Stimulated activated naive CD4-positive, alpha-beta T cell treated with Interleukin-2 at 50 U/mL for 16 hours (primary cell): Measurements from ENCODE around the gene DDIAS.
"Not testable (repeated sequence)": the region's sequence is repeated elsewhere in the genome, so short reads cannot be mapped to it uniquely, and the experiment has no call there.

ENCODE experiments used
- DNase-seq: peaks from one replicate; lab custom pipeline; 2025; lab: John Stamatoyannopoulos, UW

Gene DDIAS

GRCh38 chr11:82901165-82901921, at the start of gene DDIAS:
Gene DDIAS, plus strand, starts transcription at chr11:82901736. Its CDS starts 13,003 bp downstream, at chr11:82914739.
- DNase-seq = peak; percentile 94

GRCh38 chr11:82854242-82854641, 47.3 kb upstream of the DDIAS start:
- DNase-seq = no peak

GRCh38 chr11:82854916-82855315, 46.6 kb upstream of the DDIAS start:
- DNase-seq = not testable (repeated sequence)

GRCh38 chr11:82855616-82856015, 45.9 kb upstream of the DDIAS start:
- no peak for DNase-seq

- no peak for DNase-seq
These were observed 44.4 kb upstream of the DDIAS start for GRCh38 chr11:82857145-82857544.

GRCh38 chr11:82858133-82858532, 43.4 kb upstream of the DDIAS start:
- DNase-seq = no peak

GRCh38 chr11:82858556-82859091, 42.9 kb upstream of the DDIAS start:
- DNase-seq = no peak

GRCh38 chr11:82859750-82860149, 41.8 kb upstream of the DDIAS start:
- DNase-seq = no peak

- no peak for DNase-seq
These were observed 39.2 kb upstream of the DDIAS start for GRCh38 chr11:82862379-82862778.

GRCh38 chr11:82863209-82863608, 38.3 kb upstream of the DDIAS start:
- no peak for DNase-seq

- no peak for DNase-seq
These were observed 37.3 kb upstream of the DDIAS start for GRCh38 chr11:82864268-82864667.

- no peak for DNase-seq
These were observed 35.7 kb upstream of the DDIAS start for GRCh38 chr11:82865841-82866240.

GRCh38 chr11:82867495-82868082, 33.9 kb upstream of the DDIAS start:
- DNase-seq = peak; percentile 61

- DNase-seq = no peak
These were observed 31.9 kb upstream of the DDIAS start for GRCh38 chr11:82869657-82870056.

- no peak for DNase-seq
These were observed 29.9 kb upstream of the DDIAS start for GRCh38 chr11:82871646-82872045.

- DNase-seq = no peak
These were observed 29.0 kb upstream of the DDIAS start for GRCh38 chr11:82872377-82873150.

GRCh38 chr11:82873919-82874333, 27.6 kb upstream of the DDIAS start:
- no peak for DNase-seq

GRCh38 chr11:82874646-82875523, 26.7 kb upstream of the DDIAS start:
- no peak for DNase-seq

GRCh38 chr11:82883853-82884252, 17.7 kb upstream of the DDIAS start:
- no peak for DNase-seq

GRCh38 chr11:82889133-82890001, 12.2 kb upstream of the DDIAS start:
- DNase-seq = no peak

GRCh38 chr11:82890002-82890341, 11.6 kb upstream of the DDIAS start:
- no peak for DNase-seq
